GM12878 (cell line): ENCODE results near the gene GPN2. TPM values are rescaled to one million over a fixed set of nuclear protein-coding genes. Genes with fewer than 3 reads are reported as not detected.

Experiments used
- ATF7 ChIP-seq: fragments of 450-650 bp; IDR thresholded peaks from 2 replicates; pipeline ENCODE4 v1.6.1; 2016; ENCODE audit warnings: low read depth, mild to moderate bottlenecking
- CREB1 ChIP-seq: IDR thresholded peaks from 2 replicates; pipeline ENCODE4 v1.6.1; 2012; ENCODE audit warnings: low read depth, mild to moderate bottlenecking, inconsistent platforms
- DPF2 ChIP-seq: fragments of 450-650 bp; IDR thresholded peaks from 2 replicates; pipeline ENCODE4 v1.6.1; 2017; ENCODE audit warnings: mild to moderate bottlenecking
- FOXK2 ChIP-seq: fragments of 450-650 bp; IDR thresholded peaks from 2 replicates; pipeline ENCODE4 v1.6.1; 2017; ENCODE audit warnings: mild to moderate bottlenecking, moderate library complexity
- GABPA ChIP-seq: IDR thresholded peaks from 2 replicates; pipeline ENCODE4 v1.6.1; 2014; ENCODE audit warnings: antibody characterized with exemption, low read depth, mild to moderate bottlenecking, inconsistent platforms
- LARP7 ChIP-seq: fragments of 450-650 bp; IDR thresholded peaks from 2 replicates; pipeline ENCODE4 v1.6.1; 2017; ENCODE audit warnings: mild to moderate bottlenecking
- MTA3 ChIP-seq: IDR thresholded peaks from 2 replicates; pipeline ENCODE4 v1.6.1; 2012; ENCODE audit warnings: low read length, inconsistent platforms, borderline replicate concordance
- POU2F2 ChIP-seq: IDR thresholded peaks from 3 replicates; pipeline ENCODE4 v1.6.1; 2011; ENCODE audit warnings: low read depth, mild to moderate bottlenecking, low read length, borderline replicate concordance
- RELB ChIP-seq: fragments of 450-650 bp; IDR thresholded peaks from 2 replicates; pipeline ENCODE4 v1.6.1; 2017; ENCODE audit warnings: low read depth, mild to moderate bottlenecking, moderate library complexity
- STAT1 ChIP-seq: fragments of 450-650 bp; conservative IDR thresholded peaks from 2 replicates; pipeline ENCODE4 v1.6.1; 2014; ENCODE audit warnings: antibody characterized with exemption, mild to moderate bottlenecking
- TARDBP ChIP-seq: IDR thresholded peaks from 2 replicates; pipeline ENCODE4 v1.6.1; 2016; ENCODE audit warnings: borderline replicate concordance
- USF2 ChIP-seq: IDR thresholded peaks from 2 replicates; pipeline ENCODE4 v1.6.1; 2011; ENCODE audit warnings: low read depth, low read length, improper control_type of control experiment, borderline replicate concordance
- polyA plus RNA-seq, 11 experiments: library from polyadenylated mRNA; depleted of rRNA in 4 of 11; unstranded in 6 of 11; stranded (reverse) in 5 of 11; fragments of >200 nt; fragmentation: Nextera tagmentation in 4 of 11; fragmentation: Illumina TruSeq in 1 of 11; extraction: Ambion mirVana in 4 of 11; extraction: Trizol in 1 of 11; gene quantifications; 1 replicate in 1 of 11; 2 replicates in 10 of 11; pipeline versions ENCODE4 v1.2.1 to v1.2.3, GENCODE V29; 2011 to 2016; ENCODE audit warnings: inconsistent platforms in 2 of 11, missing spikeins in 2 of 11, low read depth in 1 of 11
- total RNA-seq, 4 experiments: library from RNA; depleted of rRNA in 3 of 4; stranded (reverse); fragments of >200 nt in 3 of 4; fragmentation: Illumina TruSeq in 1 of 4; extraction: Trizol in 1 of 4; gene quantifications; 2 replicates each; pipeline versions ENCODE4 v1.2.1 to v1.2.3, GENCODE V29; 2013 to 2021
- TF ChIP-seq, protein P1 (sequence below): fragments of 450-650 bp; IDR thresholded peaks from 2 replicates; pipeline ENCODE4 v1.6.1; 2016; ENCODE audit warnings: mild to moderate bottlenecking
- TF ChIP-seq, protein P2 (sequence below): IDR thresholded peaks from 2 replicates; pipeline ENCODE4 v1.6.1; 2012; ENCODE audit warnings: improper control_type of control experiment, low read depth, low read length; ENCODE audit not compliant: insufficient replicate concordance
- TF ChIP-seq, protein P3 (sequence below): fragments of 150-350 bp; IDR thresholded peaks from 2 replicates; pipeline ENCODE4 v1.6.1; 2014; ENCODE audit warnings: mild to moderate bottlenecking, low read depth, low read length
- TF ChIP-seq, protein P4 (sequence below): fragments of 450-650 bp; conservative IDR thresholded peaks from 2 replicates; pipeline ENCODE4 v1.6.1; 2017; ENCODE audit warnings: mild to moderate bottlenecking, moderate library complexity

The GPN2 gene
- total and polyA plus RNA-seq, 10 of the 15 experiments (the other 5 are each of a cell fraction or from before 2014, with no cell fraction given), result 8.3 to 61.4 (median 23.3) TPM

DNA sequence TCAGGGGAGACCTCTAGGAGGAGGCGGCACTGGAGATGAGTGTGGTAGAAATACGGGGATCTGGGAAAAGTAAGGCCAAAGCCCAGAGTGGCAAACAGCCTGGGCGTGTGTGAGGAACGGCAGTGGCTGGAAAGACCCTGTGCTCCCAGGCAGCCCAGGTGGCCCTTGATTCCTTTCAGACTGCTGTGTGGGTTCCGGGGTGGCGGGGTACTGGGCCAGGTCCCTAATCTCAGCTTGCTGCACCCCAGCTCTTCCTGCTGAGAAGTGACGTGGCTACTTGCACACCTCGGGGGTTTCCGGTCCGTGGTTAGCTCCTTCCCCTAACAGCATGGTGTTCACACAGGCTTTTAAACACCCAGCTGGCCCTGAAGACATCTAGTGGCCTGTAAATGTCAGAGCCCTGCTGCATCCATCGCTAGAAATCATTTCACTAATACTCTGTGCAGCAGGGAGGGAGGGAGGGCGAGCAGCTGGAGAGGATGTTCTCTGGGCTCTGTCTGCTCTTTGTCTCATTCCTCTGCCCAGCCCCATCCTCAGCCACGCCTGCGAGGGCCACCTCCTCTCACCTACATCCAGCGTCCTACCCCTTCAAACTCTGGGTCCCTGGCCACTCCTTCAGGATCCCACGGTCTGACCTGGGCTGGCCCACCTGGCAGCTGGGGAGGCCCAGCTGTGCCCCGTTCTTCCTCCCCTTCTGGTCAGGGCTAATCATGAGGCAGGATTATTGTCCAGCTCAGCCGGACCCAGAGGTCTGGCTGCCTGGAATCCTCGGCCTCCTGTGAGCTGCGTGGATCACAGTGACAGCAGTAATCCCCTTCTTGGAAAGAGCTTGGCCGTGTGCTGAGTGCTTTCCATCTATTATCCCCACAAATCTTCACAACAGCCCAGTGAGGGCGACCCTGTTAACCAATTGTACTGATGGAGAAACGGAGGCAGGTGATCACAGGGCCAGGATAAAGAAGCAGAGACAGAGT, 56.4 kb downstream of the GPN2 start (continued):
- no peak for TF ChIP-seq USF2
- no peak for TF ChIP-seq STAT1
- TF ChIP-seq DPF2, result peak; percentile 52; the same call in 1 of the 2 replicates
- TF ChIP-seq, protein P1, sequence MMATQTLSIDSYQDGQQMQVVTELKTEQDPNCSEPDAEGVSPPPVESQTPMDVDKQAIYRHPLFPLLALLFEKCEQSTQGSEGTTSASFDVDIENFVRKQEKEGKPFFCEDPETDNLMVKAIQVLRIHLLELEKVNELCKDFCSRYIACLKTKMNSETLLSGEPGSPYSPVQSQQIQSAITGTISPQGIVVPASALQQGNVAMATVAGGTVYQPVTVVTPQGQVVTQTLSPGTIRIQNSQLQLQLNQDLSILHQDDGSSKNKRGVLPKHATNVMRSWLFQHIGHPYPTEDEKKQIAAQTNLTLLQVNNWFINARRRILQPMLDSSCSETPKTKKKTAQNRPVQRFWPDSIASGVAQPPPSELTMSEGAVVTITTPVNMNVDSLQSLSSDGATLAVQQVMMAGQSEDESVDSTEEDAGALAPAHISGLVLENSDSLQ, result no peak
- TF ChIP-seq, protein P2, sequence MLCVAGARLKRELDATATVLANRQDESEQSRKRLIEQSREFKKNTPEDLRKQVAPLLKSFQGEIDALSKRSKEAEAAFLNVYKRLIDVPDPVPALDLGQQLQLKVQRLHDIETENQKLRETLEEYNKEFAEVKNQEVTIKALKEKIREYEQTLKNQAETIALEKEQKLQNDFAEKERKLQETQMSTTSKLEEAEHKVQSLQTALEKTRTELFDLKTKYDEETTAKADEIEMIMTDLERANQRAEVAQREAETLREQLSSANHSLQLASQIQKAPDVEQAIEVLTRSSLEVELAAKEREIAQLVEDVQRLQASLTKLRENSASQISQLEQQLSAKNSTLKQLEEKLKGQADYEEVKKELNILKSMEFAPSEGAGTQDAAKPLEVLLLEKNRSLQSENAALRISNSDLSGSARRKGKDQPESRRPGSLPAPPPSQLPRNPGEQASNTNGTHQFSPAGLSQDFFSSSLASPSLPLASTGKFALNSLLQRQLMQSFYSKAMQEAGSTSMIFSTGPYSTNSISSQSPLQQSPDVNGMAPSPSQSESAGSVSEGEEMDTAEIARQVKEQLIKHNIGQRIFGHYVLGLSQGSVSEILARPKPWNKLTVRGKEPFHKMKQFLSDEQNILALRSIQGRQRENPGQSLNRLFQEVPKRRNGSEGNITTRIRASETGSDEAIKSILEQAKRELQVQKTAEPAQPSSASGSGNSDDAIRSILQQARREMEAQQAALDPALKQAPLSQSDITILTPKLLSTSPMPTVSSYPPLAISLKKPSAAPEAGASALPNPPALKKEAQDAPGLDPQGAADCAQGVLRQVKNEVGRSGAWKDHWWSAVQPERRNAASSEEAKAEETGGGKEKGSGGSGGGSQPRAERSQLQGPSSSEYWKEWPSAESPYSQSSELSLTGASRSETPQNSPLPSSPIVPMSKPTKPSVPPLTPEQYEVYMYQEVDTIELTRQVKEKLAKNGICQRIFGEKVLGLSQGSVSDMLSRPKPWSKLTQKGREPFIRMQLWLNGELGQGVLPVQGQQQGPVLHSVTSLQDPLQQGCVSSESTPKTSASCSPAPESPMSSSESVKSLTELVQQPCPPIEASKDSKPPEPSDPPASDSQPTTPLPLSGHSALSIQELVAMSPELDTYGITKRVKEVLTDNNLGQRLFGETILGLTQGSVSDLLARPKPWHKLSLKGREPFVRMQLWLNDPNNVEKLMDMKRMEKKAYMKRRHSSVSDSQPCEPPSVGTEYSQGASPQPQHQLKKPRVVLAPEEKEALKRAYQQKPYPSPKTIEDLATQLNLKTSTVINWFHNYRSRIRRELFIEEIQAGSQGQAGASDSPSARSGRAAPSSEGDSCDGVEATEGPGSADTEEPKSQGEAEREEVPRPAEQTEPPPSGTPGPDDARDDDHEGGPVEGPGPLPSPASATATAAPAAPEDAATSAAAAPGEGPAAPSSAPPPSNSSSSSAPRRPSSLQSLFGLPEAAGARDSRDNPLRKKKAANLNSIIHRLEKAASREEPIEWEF, result no peak
- TF ChIP-seq, protein P3, sequence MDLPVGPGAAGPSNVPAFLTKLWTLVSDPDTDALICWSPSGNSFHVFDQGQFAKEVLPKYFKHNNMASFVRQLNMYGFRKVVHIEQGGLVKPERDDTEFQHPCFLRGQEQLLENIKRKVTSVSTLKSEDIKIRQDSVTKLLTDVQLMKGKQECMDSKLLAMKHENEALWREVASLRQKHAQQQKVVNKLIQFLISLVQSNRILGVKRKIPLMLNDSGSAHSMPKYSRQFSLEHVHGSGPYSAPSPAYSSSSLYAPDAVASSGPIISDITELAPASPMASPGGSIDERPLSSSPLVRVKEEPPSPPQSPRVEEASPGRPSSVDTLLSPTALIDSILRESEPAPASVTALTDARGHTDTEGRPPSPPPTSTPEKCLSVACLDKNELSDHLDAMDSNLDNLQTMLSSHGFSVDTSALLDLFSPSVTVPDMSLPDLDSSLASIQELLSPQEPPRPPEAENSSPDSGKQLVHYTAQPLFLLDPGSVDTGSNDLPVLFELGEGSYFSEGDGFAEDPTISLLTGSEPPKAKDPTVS, result no peak
- peak; percentile 79 for TF ChIP-seq RELB
- TF ChIP-seq POU2F2, result peak; percentile 54; the same call in 1 of the 3 replicates
- peak; percentile 91 for TF ChIP-seq CREB1
- TF ChIP-seq, protein P4, sequence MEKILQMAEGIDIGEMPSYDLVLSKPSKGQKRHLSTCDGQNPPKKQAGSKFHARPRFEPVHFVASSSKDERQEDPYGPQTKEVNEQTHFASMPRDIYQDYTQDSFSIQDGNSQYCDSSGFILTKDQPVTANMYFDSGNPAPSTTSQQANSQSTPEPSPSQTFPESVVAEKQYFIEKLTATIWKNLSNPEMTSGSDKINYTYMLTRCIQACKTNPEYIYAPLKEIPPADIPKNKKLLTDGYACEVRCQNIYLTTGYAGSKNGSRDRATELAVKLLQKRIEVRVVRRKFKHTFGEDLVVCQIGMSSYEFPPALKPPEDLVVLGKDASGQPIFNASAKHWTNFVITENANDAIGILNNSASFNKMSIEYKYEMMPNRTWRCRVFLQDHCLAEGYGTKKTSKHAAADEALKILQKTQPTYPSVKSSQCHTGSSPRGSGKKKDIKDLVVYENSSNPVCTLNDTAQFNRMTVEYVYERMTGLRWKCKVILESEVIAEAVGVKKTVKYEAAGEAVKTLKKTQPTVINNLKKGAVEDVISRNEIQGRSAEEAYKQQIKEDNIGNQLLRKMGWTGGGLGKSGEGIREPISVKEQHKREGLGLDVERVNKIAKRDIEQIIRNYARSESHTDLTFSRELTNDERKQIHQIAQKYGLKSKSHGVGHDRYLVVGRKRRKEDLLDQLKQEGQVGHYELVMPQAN, result peak; percentile 77
- TF ChIP-seq LARP7, result 0 out of 2 replicates have a peak, but pooled peaks have one; percentile 28
- no peak for TF ChIP-seq MTA3
- peak; percentile 65 for TF ChIP-seq ATF7
- peak; percentile 84; the same call in 1 of the 2 replicates for TF ChIP-seq GABPA
- TF ChIP-seq TARDBP, result 0 out of 2 replicates have a peak, but pooled peaks have one; percentile 48
- no peak for TF ChIP-seq FOXK2
